Subcutaneous preadipocyte (primary cell): ENCODE measurements around the gene IL10RB. TPM values are rescaled to one million over a fixed set of nuclear protein-coding genes. Genes with fewer than 3 reads are reported as not detected.

Experiments used
- total RNA-seq: library from RNA; depleted of rRNA; stranded (reverse); fragments of >200 nt; gene quantifications from 2 replicates; pipeline ENCODE4 v1.2.3, GENCODE V29; 2012

IL10RB gene
- 35.6 and 37.3 TPM in 2 replicates for total RNA-seq

DNA sequence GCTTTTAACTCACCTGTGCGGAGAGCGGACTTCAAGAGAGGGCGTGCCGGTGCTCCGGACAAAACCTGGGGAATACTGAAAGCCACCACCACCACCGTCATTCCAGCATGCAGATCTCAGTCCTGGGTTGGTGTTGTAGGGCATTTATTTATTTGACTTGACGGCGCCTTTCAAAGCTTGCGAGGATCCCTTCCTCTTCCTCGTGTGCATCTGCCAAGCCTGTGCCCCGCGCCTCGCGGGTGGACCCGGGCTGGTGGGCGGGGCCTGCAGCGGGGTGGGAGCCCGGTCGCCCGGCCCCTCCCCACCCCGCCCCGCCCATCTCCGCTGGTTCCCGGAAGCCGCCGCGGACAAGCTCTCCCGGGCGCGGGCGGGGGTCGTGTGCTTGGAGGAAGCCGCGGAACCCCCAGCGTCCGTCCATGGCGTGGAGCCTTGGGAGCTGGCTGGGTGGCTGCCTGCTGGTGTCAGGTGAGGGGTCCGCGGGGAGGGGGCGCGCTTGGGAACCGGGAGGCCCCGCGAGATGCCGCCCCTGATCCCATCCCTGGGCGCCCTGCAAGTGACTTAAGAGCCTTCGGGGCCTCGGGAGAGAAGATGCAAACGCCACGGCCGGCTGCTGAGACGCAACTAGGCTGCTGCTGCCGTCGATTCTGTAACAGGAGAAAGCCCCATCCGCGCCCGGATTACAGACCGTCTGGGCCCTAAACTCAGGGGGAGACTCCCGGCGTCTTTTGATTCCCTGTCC lies at the start of gene IL10RB:
Gene IL10RB (plus strand): TSS at position 318 of the 739 bp plus-strand sequence. CDS start 99 bp downstream, at position 417.

DNA sequence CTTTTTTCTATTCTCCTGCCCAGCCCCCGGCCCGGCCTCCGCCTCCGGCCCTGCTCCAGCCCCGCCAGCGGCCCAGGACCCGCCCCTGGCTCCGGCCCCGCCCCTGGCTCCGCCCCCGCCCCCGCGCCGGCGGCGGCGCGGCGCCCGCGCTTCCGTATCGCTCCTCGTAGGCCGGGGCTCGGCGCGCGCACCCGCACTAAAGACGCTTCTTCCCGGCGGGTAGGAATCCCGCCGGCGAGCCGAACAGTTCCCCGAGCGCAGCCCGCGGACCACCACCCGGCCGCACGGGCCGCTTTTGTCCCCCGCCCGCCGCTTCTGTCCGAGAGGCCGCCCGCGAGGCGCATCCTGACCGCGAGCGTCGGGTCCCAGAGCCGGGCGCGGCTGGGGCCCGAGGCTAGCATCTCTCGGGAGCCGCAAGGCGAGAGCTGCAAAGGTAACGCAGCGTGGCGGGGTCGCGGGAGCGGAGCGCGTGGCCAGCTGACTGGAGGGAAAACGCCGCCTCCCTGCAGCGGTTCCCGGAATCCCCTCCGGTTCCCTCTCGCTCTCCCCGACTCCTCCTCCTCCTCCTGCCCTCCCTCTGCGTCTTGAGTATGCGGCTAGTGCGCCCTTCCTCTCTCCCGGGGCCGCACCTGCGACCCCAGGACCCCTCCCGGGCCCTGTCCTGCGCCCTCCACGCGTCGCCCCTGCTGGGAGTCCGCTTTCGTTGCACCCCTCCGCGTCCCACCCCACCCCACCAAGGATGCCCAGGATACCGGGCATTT lies 36.2 kb upstream of the IL10RB start, which contains the start of gene IFNAR2:
Gene IFNAR2 (plus strand): TSS at position 155 of the 761 bp plus-strand sequence. CDS start 11,985 bp downstream, outside the sequence.

DNA sequence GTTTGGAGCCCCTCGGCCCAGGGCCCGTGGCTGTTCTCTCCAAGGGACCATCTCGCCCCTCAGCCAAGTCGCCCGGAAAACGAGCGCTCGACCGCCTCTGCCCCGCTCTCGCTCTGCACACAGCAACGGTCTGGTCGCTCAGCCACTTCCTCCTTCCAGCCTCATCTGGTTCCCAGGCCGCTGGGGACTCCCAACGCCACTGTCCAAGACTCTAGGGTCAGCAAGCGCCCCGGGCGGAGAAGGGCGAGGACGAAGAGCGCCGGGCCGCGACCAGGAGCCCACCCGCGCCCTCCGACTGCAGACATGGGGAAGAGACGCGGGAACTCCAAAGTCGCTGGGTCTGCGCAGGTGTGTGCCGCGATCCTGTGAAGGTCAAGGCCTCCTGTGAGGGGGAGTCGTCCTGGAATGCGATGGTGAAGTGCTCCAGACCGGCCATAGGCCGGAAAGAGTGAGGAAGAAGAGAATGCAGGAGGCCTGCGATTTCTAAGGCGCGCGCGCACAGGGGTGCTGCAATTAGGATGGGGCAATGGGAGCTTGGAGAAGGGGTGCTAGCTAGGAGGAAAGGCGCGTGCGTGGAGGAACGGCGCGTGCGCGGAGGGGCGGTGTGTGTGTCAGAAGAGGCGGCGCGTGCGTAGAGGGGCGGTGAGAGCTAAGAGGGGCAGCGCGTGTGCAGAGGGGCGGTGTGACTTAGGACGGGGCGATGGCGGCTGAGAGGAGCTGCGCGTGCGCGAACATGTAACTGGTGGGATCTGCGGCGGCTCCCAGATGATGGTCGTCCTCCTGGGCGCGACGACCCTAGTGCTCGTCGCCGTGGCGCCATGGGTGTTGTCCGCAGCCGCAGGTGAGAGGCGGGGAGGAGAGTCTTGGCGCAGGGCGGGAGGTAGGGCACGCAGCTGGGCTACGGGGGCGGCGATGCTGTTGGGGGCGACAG lies 58.4 kb downstream of the IL10RB start, which contains the start of gene IFNAR1:
Gene IFNAR1 (plus strand): TSS at position 680 of the 931 bp plus-strand sequence. CDS start 86 bp downstream, at position 766.

Other genes with a start within 250 kb of the IL10RB start
- gene OLIG2, start 240.4 kb upstream of the IL10RB start, total RNA-seq, result not detected in 2 replicates
- gene OLIG1, start 196.2 kb upstream of the IL10RB start, total RNA-seq, result not detected in 2 replicates
- gene IFNAR2, start 36.4 kb upstream of the IL10RB start, total RNA-seq, result 2.3 and 3.7 TPM in 2 replicates
- gene IFNAR1, start 58.6 kb downstream of the IL10RB start, total RNA-seq, result 12.9 and 19.4 TPM in 2 replicates
- 54.4 and 72.9 TPM in 2 replicates for gene IFNGR2, start 137.0 kb downstream of the IL10RB start, total RNA-seq
- gene TMEM50B, start 213.6 kb downstream of the IL10RB start, total RNA-seq, result 19.5 and 19.7 TPM in 2 replicates
- 0.39 and 0.73 TPM in 2 replicates for gene DNAJC28, start 225.3 kb downstream of the IL10RB start, total RNA-seq